GM12878 (cell line): ENCODE data around the gene C4orf51. TPM values are rescaled to one million over a fixed set of nuclear protein-coding genes. Genes with fewer than 3 reads are reported as not detected.

Experiments
- ATAC-seq: fragments of 200-7000 bp; cut with Tn5 transposase; 3 replicates; pipeline ENCODE4 v1.9.1; 2020; ENCODE audit warnings: mild to moderate bottlenecking, moderate library complexity
- BruUV-seq: library from RNA; stranded (reverse); fragments of 400-500 nt; replicated peaks from 2 replicates; lab custom pipeline; 2021; lab: Mats Ljungman, UMichigan
- CTCF ChIA-PET: fragments of 300-600 bp; sonication (Branson Sonifier 250); formaldehyde crosslinking; extraction: SDS; loops from one replicate; lab custom pipeline; 2021; ENCODE audit warnings: inconsistent platforms; lab: Yijun Ruan, JAX
- POLR2A ChIA-PET: fragments of 350-600 bp; formaldehyde crosslinking; extraction: SDS; loops from one replicate; lab custom pipeline; 2021; ENCODE audit warnings: inconsistent platforms; lab: Charles Lee
- RAD21 ChIA-PET: fragments of 300-600 bp; sonication (Branson Sonifier 250); formaldehyde crosslinking; loops from one replicate; lab custom pipeline; 2023; ENCODE audit warnings: antibody characterized with exemption; ENCODE audit not compliant: unreplicated experiment; lab: Charles Lee
- SMC1A ChIA-PET: fragments of 300-600 bp; sonication (Branson Sonifier 250); formaldehyde crosslinking; loops from one replicate; lab custom pipeline; 2023; ENCODE audit not compliant: unreplicated experiment, uncharacterized antibody; lab: Charles Lee
- DNase-seq: peaks from one replicate; pipeline ENCODE4 v3.0.0-alpha.2; 2011; ENCODE audit warnings: low read depth, low spot score
- FAIRE-seq: peaks from 3 replicates; lab custom pipeline; 2011; peaks lifted over from hg19 to GRCh38; lab: Jason Lieb, UNC
- H2AFZ ChIP-seq: 2 replicates; pipeline ENCODE4 v1.6.0; 2011; ENCODE audit warnings: low read depth, low read length, control low read depth; ENCODE audit not compliant: control insufficient read depth
- H3K27ac ChIP-seq: 2 replicates; pipeline ENCODE4 v1.5.1; 2011; ENCODE audit warnings: control low read depth; ENCODE audit not compliant: control insufficient read depth, insufficient read depth
- H3K27me3 ChIP-seq, 2 experiments: replicated peaks in 1 of 2; 2 replicates each; pipeline versions ENCODE4 v1.6.0 to v1.6.1; 2011; ENCODE audit warnings: low read length in 1 of 2; ENCODE audit not compliant: control insufficient read depth in 2 of 2, insufficient read depth in 2 of 2
- H3K36me3 ChIP-seq, 2 experiments: 2 replicates each; pipeline ENCODE4 v1.5.1; 2011; ENCODE audit warnings: low read length in 1 of 2; ENCODE audit not compliant: control insufficient read depth in 2 of 2, insufficient read depth in 2 of 2
- H3K4me1 ChIP-seq: 2 replicates; pipeline ENCODE4 v1.6.1; 2011; ENCODE audit warnings: mild to moderate bottlenecking, low read length, moderate library complexity, mixed read lengths; ENCODE audit not compliant: control insufficient read depth, insufficient read depth
- H3K4me2 ChIP-seq: 2 replicates; pipeline ENCODE4 v1.6.0; 2011; ENCODE audit warnings: control low read depth; ENCODE audit not compliant: control insufficient read depth, insufficient read depth
- H3K4me3 ChIP-seq: fragments of 200-600 bp; sonication (generic); 2 replicates; pipeline ENCODE4 v1.5.1; 2016
- H3K79me2 ChIP-seq: 2 replicates; pipeline ENCODE4 v1.6.0; 2011; ENCODE audit warnings: low read length; ENCODE audit not compliant: control insufficient read depth, insufficient read depth
- H3K9ac ChIP-seq: 2 replicates; pipeline ENCODE4 v1.8.0; 2011; ENCODE audit warnings: low read length, control low read depth, mixed read lengths; ENCODE audit not compliant: control insufficient read depth, insufficient read depth
- H3K9me3 ChIP-seq: replicated peaks from 3 replicates; pipeline ENCODE4 v1.5.1; 2011; ENCODE audit warnings: mild to moderate bottlenecking, low read length; ENCODE audit not compliant: control insufficient read depth, insufficient read depth
- H4K20me1 ChIP-seq: 2 replicates; pipeline ENCODE4 v1.6.0; 2011; ENCODE audit not compliant: control insufficient read depth, insufficient read depth
- CEBPB ChIP-seq, 2 experiments: fragments of 150-350 bp in 1 of 2; IDR thresholded peaks; 2 replicates each; pipeline ENCODE4 v1.6.1; 2012 to 2014; ENCODE audit warnings: low read depth in 2 of 2, low read length in 2 of 2, borderline replicate concordance in 1 of 2, inconsistent platforms in 1 of 2
- CEBPZ ChIP-seq: fragments of 150-350 bp; IDR thresholded peaks from 2 replicates; pipeline ENCODE4 v1.6.1; 2016; ENCODE audit warnings: low read depth, low read length
- EGR1 ChIP-seq, 2 experiments: IDR thresholded peaks; 1 replicate in 1 of 2; 2 replicates in 1 of 2; pipeline ENCODE4 v1.6.1; 2011 to 2012; ENCODE audit warnings: low read depth in 2 of 2, low read length in 2 of 2, borderline replicate concordance in 1 of 2, mild to moderate bottlenecking in 1 of 2, moderate library complexity in 1 of 2
- ELK1 ChIP-seq: IDR thresholded peaks from 2 replicates; pipeline ENCODE4 v1.6.1; 2012; ENCODE audit warnings: low read depth, low read length, improper control_type of control experiment
- ETV6 ChIP-seq, 2 experiments: fragments of 450-650 bp in 1 of 2; IDR thresholded peaks in 1 of 2; conservative IDR thresholded peaks in 1 of 2; 2 replicates each; pipeline ENCODE4 v1.6.1; 2014; ENCODE audit warnings: antibody characterized with exemption in 1 of 2, borderline replicate concordance in 1 of 2, low read depth in 1 of 2, mild to moderate bottlenecking in 1 of 2, moderate library complexity in 1 of 2
- GABPA ChIP-seq: IDR thresholded peaks from 2 replicates; pipeline ENCODE4 v1.6.1; 2014; ENCODE audit warnings: antibody characterized with exemption, low read depth, mild to moderate bottlenecking, inconsistent platforms
- HCFC1 ChIP-seq: fragments of 150-350 bp; IDR thresholded peaks from 2 replicates; pipeline ENCODE4 v1.6.1; 2014; ENCODE audit warnings: low read length
- HSF1 ChIP-seq: fragments of 150-350 bp; IDR thresholded peaks from 2 replicates; pipeline ENCODE4 v1.6.1; 2014; ENCODE audit warnings: mild to moderate bottlenecking, low read depth, low read length
- MXI1 ChIP-seq: fragments of 150-350 bp; IDR thresholded peaks from 2 replicates; pipeline ENCODE4 v1.6.1; 2011; ENCODE audit warnings: low read depth, mild to moderate bottlenecking, inconsistent platforms, low read length, improper control_type of control experiment
- NRF1 ChIP-seq: conservative IDR thresholded peaks from 2 replicates; pipeline ENCODE4 v1.6.1; 2011; ENCODE audit warnings: mild to moderate bottlenecking, low read depth, low read length, improper control_type of control experiment
- PAX8 ChIP-seq: fragments of 450-650 bp; IDR thresholded peaks from 2 replicates; pipeline ENCODE4 v1.6.1; 2017; ENCODE audit warnings: mild to moderate bottlenecking, moderate library complexity
- POLR2AphosphoS5 ChIP-seq: IDR thresholded peaks from 2 replicates; pipeline ENCODE4 v1.6.1; 2011; ENCODE audit warnings: mild to moderate bottlenecking, low read length, inconsistent platforms
- RELA ChIP-seq: fragments of 450-650 bp; IDR thresholded peaks from 2 replicates; pipeline ENCODE4 v1.8.0; 2014; ENCODE audit warnings: borderline replicate concordance; ENCODE audit not compliant: partially characterized antibody
- SREBF1 ChIP-seq: IDR thresholded peaks from 2 replicates; pipeline ENCODE4 v1.6.1; 2012; ENCODE audit warnings: mild to moderate bottlenecking, low read length
- ZNF622 ChIP-seq: fragments of 450-650 bp; IDR thresholded peaks from 2 replicates; pipeline ENCODE4 v1.6.1; 2017; ENCODE audit warnings: mild to moderate bottlenecking, inconsistent platforms
- WGBS: methylation state at CpG from one replicate; pipeline ENCODE4 v1.1.6; 2016; ENCODE audit warnings: low lambda C conversion rate; ENCODE audit not compliant: insufficient replicate concordance, insufficient coverage; ENCODE audit errors: missing lambda C conversion rate; 5-methylcytosine and 5-hydroxymethylcytosine counted together
- in situ Hi-C: fragments of 300-500 bp; cut with MboI; formaldehyde crosslinking; loops from 9 replicates; pipeline ENCODE4 v1.14.3; 2018; ENCODE audit warnings: mixed read lengths
- intact Hi-C: fragments of 100-400 bp; cut with micrococcal nuclease; formaldehyde crosslinking; loops from one replicate; pipeline ENCODE4 v1.14.2; 2022; ENCODE audit not compliant: unreplicated experiment
- polyA plus RNA-seq, 11 experiments: library from polyadenylated mRNA; depleted of rRNA in 4 of 11; unstranded in 6 of 11; stranded (reverse) in 5 of 11; fragments of >200 nt; fragmentation: Nextera tagmentation in 4 of 11; fragmentation: Illumina TruSeq in 1 of 11; extraction: Ambion mirVana in 4 of 11; extraction: Trizol in 1 of 11; gene quantifications; 1 replicate in 1 of 11; 2 replicates in 10 of 11; pipeline versions ENCODE4 v1.2.1 to v1.2.3, GENCODE V29; 2011 to 2016; ENCODE audit warnings: inconsistent platforms in 2 of 11, missing spikeins in 2 of 11, low read depth in 1 of 11
- total RNA-seq, 4 experiments: library from RNA; depleted of rRNA in 3 of 4; stranded (reverse); fragments of >200 nt in 3 of 4; fragmentation: Illumina TruSeq in 1 of 4; extraction: Trizol in 1 of 4; gene quantifications; 2 replicates each; pipeline versions ENCODE4 v1.2.1 to v1.2.3, GENCODE V29; 2013 to 2021

The C4orf51 gene
- total and polyA plus RNA-seq, 10 of the 15 experiments (the other 5 are each of a cell fraction or from before 2014, with no cell fraction given): not detected

GRCh38 chr4:145731028-145731427 lies 51.1 kb downstream of the C4orf51 start:
- no peak overlapping the region for H3K27ac ChIP-seq
- H3K4me2 ChIP-seq: no peak overlapping the region
- H3K79me2 ChIP-seq: no peaks in the 10 kb centered on the region
- CTCF ChIA-PET: no interaction called here
- ATAC-seq: no peak
- no TSS peak for BruUV-seq
- SMC1A ChIA-PET: no interaction called here
- no peaks in the 10 kb centered on the region for H4K20me1 ChIP-seq
- no peaks in the 10 kb centered on the region for H3K9me3 ChIP-seq
- in situ Hi-C loops: no loop called here
- H3K4me3 ChIP-seq: no peak overlapping the region
- no peaks in the 10 kb centered on the region; a peak in 1 of 4 replicates for H3K27me3 ChIP-seq
- H2AFZ ChIP-seq: no peak overlapping the region
- no peak for TF ChIP-seq PAX8
- TF ChIP-seq EGR1 (IDR thresholded peaks at IDR 0.05; ENCODE audit: borderline replicate concordance in 1 of 2, low read depth in 2 of 2, low read length in 2 of 2): no peak
- no peak for TF ChIP-seq HCFC1
- no peak for TF ChIP-seq RELA
- TF ChIP-seq ZNF622: no peak
- no peak for TF ChIP-seq POLR2AphosphoS5
- no peak for TF ChIP-seq ELK1
- TF ChIP-seq ETV6 (conservative IDR thresholded peaks at IDR 0.05 in 1 of 2, IDR thresholded peaks at IDR 0.05 in 1 of 2; ENCODE audit: borderline replicate concordance in 1 of 2, low read depth in 1 of 2): no peak
- TF ChIP-seq CEBPB (IDR thresholded peaks at IDR 0.05; ENCODE audit: borderline replicate concordance in 1 of 2, low read depth in 2 of 2, low read length in 2 of 2): no peak
- TF ChIP-seq NRF1: no peak
- TF ChIP-seq SREBF1: no peak
- TF ChIP-seq MXI1: no peak
- no peak for TF ChIP-seq GABPA
- TF ChIP-seq HSF1: no peak
- TF ChIP-seq CEBPZ: no peak
- TF ChIP-seq, all 136 proteins: peak for 0
- Histone ChIP-seq H3K36me3 (no peaks in the 10 kb centered on the region), H3K4me1 (peaks cover 16% of the 10 kb centered on the region), H3K9ac (no peak overlapping the region)
- DNase-seq: no peak
- ChIA-PET POLR2A (no interaction called here), RAD21 (no interaction called here)
- FAIRE-seq: no peak
- WGBS: 92% methylated on average over 1 of the region's 1 CpG
- intact Hi-C loops: loop anchor here (5.0 kb wide), 2 partner anchors 114 to 206 kb away; partner anchors contain the start of genes MMAA and ZNF827
